DMS153 treated with DMSO at 0.1 percent for 48 hours (cell line): ENCODE results near the gene SORBS1.
"Not testable (repeated sequence)": the region's sequence is repeated elsewhere in the genome, so short reads cannot be mapped to it uniquely, and the experiment has no call there.

Experiments used
- DNase-seq: peaks from one replicate; lab custom pipeline; 2025; ENCODE audit not compliant: unreplicated experiment; lab: John Stamatoyannopoulos, UW

Gene SORBS1

GRCh38 chr10:95496246-95496911, 64.8 kb downstream of the SORBS1 start:
- DNase-seq: no peak

GRCh38 chr10:95493862-95494261, 67.3 kb downstream of the SORBS1 start:
- no peak for DNase-seq

GRCh38 chr10:95487994-95488393, 73.2 kb downstream of the SORBS1 start:
- no peak for DNase-seq

- no peak for DNase-seq
These were observed 75.9 kb downstream of the SORBS1 start for GRCh38 chr10:95485056-95485844.

- no peak for DNase-seq
These were observed 78.5 kb downstream of the SORBS1 start for GRCh38 chr10:95482501-95483233.

- DNase-seq: no peak
These were observed 80.2 kb downstream of the SORBS1 start for GRCh38 chr10:95480901-95481491.

GRCh38 chr10:95480102-95480900, 80.9 kb downstream of the SORBS1 start:
- no peak for DNase-seq

GRCh38 chr10:95478935-95479334, 82.2 kb downstream of the SORBS1 start:
- no peak for DNase-seq

- DNase-seq: no peak
These were observed 83.0 kb downstream of the SORBS1 start for GRCh38 chr10:95478185-95478584.

- no peak for DNase-seq
These were observed 84.0 kb downstream of the SORBS1 start for GRCh38 chr10:95477175-95477520.

- no peak for DNase-seq
These were observed 84.5 kb downstream of the SORBS1 start for GRCh38 chr10:95476469-95477174.

- DNase-seq: no peak
These were observed 85.2 kb downstream of the SORBS1 start for GRCh38 chr10:95475827-95476468.

GRCh38 chr10:95475003-95475383, 86.2 kb downstream of the SORBS1 start:
- no peak for DNase-seq

- DNase-seq: peak; percentile 36
These were observed 86.8 kb downstream of the SORBS1 start for GRCh38 chr10:95474228-95475002.

- DNase-seq: no peak
These were observed 88.7 kb downstream of the SORBS1 start for GRCh38 chr10:95472304-95473088.

- DNase-seq: no peak
These were observed 91.5 kb downstream of the SORBS1 start for GRCh38 chr10:95469676-95470075.

GRCh38 chr10:95469251-95469650, 91.9 kb downstream of the SORBS1 start:
- no peak for DNase-seq

GRCh38 chr10:95467642-95468041, 93.5 kb downstream of the SORBS1 start:
- DNase-seq: not testable (repeated sequence)
